ENCODE measurements around the gene MIP. TPM values are rescaled to one million over a fixed set of nuclear protein-coding genes. Genes with fewer than 3 reads are reported as not detected.
A peak's percentile ranks its signal among the peaks of the same experiment; 100 is the strongest.

The MIP gene
- total and polyA plus RNA-seq, 2 of the 13 experiments (the other 11 are each of a cell fraction or from before 2014, with no cell fraction given), result not detected

DNA sequence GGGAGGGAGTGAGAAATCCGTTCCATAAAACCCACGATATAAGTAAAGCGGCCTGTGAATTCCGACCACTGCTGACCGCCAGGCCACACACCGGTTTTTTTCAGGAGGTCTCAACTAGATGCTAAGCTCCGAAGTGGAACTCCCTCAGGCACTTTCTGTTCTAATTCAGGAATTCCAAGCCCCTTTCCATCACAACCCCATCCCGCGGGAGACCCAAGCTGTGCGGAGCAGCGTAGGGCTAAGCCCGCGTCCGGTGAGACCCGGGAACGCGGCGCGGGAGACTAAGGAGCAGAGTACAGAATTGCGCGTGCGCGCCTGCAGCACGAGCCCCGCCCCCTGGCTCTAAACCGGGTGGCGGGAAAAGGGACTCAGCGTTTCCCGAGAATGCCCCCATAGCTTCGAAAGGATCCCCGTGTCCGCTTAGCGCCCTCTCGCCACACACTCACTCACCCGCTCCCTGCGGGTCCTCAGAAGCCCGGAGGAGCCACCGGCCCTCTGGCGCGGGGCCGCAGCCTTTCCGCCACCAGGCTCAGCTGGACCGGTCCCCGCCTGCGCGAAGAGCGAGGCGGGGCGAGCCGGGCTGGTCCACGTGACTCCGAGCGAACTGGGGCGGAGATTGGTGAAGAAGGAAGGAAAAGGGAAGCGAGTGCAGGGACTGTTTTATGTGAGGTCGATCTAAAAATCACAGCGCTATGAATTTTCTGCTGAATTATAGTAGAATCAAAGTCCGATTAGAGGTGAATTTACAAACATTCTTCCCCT is 5.4 kb downstream of the MIP start, which contains the start of gene TIMELESS (continued):
- TF ChIP-seq NONO (IDR thresholded peaks at IDR 0.05), result no peak
- peak; percentile 62; the same call in 1 of the 2 replicates for TF ChIP-seq NONO (CRISPR knock-in tag; conservative IDR thresholded peaks at IDR 0.05)
- TF ChIP-seq, protein P1, sequence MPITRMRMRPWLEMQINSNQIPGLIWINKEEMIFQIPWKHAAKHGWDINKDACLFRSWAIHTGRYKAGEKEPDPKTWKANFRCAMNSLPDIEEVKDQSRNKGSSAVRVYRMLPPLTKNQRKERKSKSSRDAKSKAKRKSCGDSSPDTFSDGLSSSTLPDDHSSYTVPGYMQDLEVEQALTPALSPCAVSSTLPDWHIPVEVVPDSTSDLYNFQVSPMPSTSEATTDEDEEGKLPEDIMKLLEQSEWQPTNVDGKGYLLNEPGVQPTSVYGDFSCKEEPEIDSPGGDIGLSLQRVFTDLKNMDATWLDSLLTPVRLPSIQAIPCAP (CRISPR knock-in tag; IDR thresholded peaks at IDR 0.05; ENCODE audit: low read depth), result no peak
- TF ChIP-seq ARNT2 (CRISPR knock-in tag; IDR thresholded peaks at IDR 0.05; ENCODE audit: low read depth), result peak; percentile 81
- TF ChIP-seq, protein P2, sequence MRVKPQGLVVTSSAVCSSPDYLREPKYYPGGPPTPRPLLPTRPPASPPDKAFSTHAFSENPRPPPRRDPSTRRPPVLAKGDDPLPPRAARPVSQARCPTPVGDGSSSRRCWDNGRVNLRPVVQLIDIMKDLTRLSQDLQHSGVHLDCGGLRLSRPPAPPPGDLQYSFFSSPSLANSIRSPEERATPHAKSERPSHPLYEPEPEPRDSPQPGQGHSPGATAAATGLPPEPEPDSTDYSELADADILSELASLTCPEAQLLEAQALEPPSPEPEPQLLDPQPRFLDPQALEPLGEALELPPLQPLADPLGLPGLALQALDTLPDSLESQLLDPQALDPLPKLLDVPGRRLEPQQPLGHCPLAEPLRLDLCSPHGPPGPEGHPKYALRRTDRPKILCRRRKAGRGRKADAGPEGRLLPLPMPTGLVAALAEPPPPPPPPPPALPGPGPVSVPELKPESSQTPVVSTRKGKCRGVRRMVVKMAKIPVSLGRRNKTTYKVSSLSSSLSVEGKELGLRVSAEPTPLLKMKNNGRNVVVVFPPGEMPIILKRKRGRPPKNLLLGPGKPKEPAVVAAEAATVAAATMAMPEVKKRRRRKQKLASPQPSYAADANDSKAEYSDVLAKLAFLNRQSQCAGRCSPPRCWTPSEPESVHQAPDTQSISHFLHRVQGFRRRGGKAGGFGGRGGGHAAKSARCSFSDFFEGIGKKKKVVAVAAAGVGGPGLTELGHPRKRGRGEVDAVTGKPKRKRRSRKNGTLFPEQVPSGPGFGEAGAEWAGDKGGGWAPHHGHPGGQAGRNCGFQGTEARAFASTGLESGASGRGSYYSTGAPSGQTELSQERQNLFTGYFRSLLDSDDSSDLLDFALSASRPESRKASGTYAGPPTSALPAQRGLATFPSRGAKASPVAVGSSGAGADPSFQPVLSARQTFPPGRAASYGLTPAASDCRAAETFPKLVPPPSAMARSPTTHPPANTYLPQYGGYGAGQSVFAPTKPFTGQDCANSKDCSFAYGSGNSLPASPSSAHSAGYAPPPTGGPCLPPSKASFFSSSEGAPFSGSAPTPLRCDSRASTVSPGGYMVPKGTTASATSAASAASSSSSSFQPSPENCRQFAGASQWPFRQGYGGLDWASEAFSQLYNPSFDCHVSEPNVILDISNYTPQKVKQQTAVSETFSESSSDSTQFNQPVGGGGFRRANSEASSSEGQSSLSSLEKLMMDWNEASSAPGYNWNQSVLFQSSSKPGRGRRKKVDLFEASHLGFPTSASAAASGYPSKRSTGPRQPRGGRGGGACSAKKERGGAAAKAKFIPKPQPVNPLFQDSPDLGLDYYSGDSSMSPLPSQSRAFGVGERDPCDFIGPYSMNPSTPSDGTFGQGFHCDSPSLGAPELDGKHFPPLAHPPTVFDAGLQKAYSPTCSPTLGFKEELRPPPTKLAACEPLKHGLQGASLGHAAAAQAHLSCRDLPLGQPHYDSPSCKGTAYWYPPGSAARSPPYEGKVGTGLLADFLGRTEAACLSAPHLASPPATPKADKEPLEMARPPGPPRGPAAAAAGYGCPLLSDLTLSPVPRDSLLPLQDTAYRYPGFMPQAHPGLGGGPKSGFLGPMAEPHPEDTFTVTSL (CRISPR knock-in tag; IDR thresholded peaks at IDR 0.05; ENCODE audit: borderline replicate concordance), result peak; percentile 53; the same call in 1 of the 2 replicates
- no peak for TF ChIP-seq NBN (conservative IDR thresholded peaks at IDR 0.05)
- peak; percentile 90 for TF ChIP-seq HDAC1 (CRISPR knock-in tag; IDR thresholded peaks at IDR 0.05)
- no peak for TF ChIP-seq ZNF713 (CRISPR knock-in tag; IDR thresholded peaks at IDR 0.05)
- TF ChIP-seq ZSCAN12 (CRISPR knock-in tag; IDR thresholded peaks at IDR 0.05), result peak; percentile 42
- TF ChIP-seq RORA (CRISPR knock-in tag; IDR thresholded peaks at IDR 0.05), result no peak
- TF ChIP-seq SIN3B (IDR thresholded peaks at IDR 0.05; ENCODE audit: low read length), result peak; percentile 81; the same call in 1 of the 2 replicates
- TF ChIP-seq NR3C1 (CRISPR knock-in tag; IDR thresholded peaks at IDR 0.05), result no peak
- TF ChIP-seq ARHGAP35 (CRISPR knock-in tag; IDR thresholded peaks at IDR 0.05; ENCODE audit: borderline replicate concordance), result peak; percentile 77; the same call in 1 of the 2 replicates
- TF ChIP-seq MED13 (CRISPR knock-in tag; IDR thresholded peaks at IDR 0.05), result 0 out of 2 replicates have a peak, but pooled peaks have one; percentile 81
- no peak; the same call in 1 of the 2 replicates for TF ChIP-seq SP5 (CRISPR knock-in tag; IDR thresholded peaks at IDR 0.05; ENCODE audit: borderline replicate concordance, low read depth)
- TF ChIP-seq HOXA3 (CRISPR knock-in tag; IDR thresholded peaks at IDR 0.05), result peak; percentile 42; the same call in 1 of the 2 replicates
- TF ChIP-seq, protein P3, sequence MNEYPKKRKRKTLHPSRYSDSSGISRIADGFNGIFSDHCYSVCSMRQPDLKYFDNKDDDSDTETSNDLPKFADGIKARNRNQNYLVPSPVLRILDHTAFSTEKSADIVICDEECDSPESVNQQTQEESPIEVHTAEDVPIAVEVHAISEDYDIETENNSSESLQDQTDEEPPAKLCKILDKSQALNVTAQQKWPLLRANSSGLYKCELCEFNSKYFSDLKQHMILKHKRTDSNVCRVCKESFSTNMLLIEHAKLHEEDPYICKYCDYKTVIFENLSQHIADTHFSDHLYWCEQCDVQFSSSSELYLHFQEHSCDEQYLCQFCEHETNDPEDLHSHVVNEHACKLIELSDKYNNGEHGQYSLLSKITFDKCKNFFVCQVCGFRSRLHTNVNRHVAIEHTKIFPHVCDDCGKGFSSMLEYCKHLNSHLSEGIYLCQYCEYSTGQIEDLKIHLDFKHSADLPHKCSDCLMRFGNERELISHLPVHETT (CRISPR knock-in tag; conservative IDR thresholded peaks at IDR 0.05), result peak; percentile 50; the same call in 1 of the 2 replicates
- TF ChIP-seq THYN1 (CRISPR knock-in tag; IDR thresholded peaks at IDR 0.05; ENCODE audit: borderline replicate concordance, low read depth), result no peak
- peak; percentile 84 for TF ChIP-seq ZNF563 (CRISPR knock-in tag; IDR thresholded peaks at IDR 0.05)
- TF ChIP-seq ZNF510 (CRISPR knock-in tag; IDR thresholded peaks at IDR 0.05; ENCODE audit: low read depth), result peak; percentile 64; the same call in 1 of the 2 replicates
- TF ChIP-seq ZNF547 (CRISPR knock-in tag; IDR thresholded peaks at IDR 0.05), result peak; percentile 89
- TF ChIP-seq FOXC1 (CRISPR knock-in tag; IDR thresholded peaks at IDR 0.05; ENCODE audit: borderline replicate concordance), result peak; percentile 78

Data from HepG2 (cell line).